Measurements from ENCODE around the gene SETDB1. TPM values are rescaled to one million over a fixed set of nuclear protein-coding genes. Genes with fewer than 3 reads are reported as not detected.
A peak's percentile ranks its signal among the peaks of the same experiment; 100 is the strongest.

SETDB1 gene
- total RNA-seq, 4 donors from 2014 or later = 23.7 to 32.9 (median 27.8) TPM

DNA sequence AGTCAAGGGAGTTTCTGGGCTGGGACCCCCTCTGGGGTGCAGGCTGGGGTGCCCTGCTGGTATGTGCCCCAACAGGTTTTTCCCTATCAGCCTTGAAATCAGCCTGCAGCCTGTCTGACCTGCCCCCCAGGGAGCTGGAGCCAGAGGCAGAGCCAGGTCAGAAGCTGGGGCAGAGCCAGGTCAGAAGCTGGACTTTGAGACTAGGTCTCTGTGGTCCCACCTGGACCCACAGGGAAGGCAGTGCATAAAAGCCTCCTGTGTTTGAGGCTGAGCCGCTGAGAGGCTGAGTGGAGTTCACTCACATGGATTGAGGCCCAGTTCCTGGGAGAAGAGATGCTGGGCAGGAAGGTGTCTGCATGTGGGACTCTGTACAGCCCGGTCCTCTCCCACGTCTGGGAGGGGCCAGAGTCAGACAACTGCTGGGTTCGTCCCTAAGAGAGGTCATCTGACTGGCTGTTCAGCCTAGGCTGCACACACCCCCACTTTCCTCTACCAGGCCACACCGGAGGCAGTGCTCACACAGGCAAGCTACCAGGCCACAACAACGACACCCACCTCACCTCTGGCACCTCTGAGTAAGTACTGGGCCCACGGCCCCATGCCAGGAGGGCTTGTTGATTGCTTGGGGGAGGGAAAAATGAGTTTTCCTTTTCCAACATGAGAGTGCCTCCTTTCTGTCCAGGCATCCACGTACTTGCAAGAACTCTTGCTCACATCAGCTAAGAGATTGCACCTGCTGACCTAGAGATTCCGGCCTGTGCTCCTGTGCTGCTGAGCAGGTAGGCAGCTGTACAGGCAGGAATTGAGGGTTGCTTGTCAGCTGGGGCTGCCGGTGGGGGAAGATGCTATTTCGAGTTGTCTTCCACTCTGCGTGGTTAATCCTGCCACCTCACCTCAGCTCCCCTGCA lies 55.9 kb downstream of the SETDB1 start, which contains the start of gene ANXA9:
Gene ANXA9 (plus strand): TSS at position 488 of the 908 bp plus-strand sequence. CDS start 814 bp downstream, outside the sequence.
- peak; percentile 73 for ATAC-seq (ENCODE audit: low FRiP score)
- TF ChIP-seq, protein P1, sequence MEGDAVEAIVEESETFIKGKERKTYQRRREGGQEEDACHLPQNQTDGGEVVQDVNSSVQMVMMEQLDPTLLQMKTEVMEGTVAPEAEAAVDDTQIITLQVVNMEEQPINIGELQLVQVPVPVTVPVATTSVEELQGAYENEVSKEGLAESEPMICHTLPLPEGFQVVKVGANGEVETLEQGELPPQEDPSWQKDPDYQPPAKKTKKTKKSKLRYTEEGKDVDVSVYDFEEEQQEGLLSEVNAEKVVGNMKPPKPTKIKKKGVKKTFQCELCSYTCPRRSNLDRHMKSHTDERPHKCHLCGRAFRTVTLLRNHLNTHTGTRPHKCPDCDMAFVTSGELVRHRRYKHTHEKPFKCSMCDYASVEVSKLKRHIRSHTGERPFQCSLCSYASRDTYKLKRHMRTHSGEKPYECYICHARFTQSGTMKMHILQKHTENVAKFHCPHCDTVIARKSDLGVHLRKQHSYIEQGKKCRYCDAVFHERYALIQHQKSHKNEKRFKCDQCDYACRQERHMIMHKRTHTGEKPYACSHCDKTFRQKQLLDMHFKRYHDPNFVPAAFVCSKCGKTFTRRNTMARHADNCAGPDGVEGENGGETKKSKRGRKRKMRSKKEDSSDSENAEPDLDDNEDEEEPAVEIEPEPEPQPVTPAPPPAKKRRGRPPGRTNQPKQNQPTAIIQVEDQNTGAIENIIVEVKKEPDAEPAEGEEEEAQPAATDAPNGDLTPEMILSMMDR (IDR thresholded peaks at IDR 0.05) = no peak
- no peak for DNase-seq (ENCODE audit: low spot score)

DNA sequence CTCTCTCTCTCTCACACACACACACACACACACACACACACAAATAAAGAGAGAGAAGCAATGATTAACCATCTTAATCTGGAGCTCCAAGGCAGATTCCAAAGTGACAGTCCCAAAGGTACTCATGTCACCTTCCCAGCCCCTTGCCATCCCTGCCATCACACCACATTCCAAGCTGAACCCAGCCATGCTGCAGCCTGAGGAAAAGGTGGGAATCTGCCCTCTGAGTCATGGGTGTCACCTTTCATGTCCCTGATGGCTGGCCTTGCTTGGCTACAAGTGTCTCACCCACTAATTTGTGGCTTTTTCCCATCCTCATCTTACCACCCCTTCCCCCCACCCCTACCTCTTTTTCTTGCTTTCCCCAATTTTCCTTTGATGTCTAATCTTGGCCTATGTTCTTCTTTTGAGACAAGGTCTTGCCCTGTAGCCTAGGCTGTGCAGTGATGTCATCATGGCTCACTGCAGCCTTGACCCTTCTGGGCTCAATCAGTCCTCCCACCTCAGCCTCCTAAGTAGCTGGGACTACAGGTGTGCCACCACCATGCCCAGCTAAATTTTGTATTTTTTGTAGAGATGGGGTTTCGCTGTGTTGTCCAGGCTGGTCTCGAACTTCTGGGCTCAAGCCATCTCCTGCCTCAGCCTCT lies 59.1 kb downstream of the SETDB1 start:
- ATAC-seq (ENCODE audit: low FRiP score) (no peak), DNase-seq (ENCODE audit: low spot score) (no peak)
- TF ChIP-seq, protein P1 (IDR thresholded peaks at IDR 0.05) = no peak

DNA sequence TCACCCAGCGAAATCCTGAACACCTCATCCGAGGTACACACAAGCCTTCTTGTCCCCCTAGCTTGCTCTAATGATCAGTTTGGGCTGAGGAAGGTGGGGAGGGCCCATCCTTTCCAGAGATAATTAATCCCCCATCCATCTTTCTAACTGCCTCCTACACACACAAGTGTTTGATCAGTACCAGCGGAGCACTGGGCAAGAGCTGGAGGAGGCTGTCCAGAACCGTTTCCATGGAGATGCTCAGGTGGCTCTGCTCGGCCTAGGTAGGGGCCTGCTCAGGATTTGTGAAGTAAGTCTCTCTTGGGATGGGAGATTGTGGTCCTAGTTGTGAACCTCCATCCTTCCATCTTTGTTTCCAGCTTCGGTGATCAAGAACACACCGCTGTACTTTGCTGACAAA lies 61.8 kb downstream of the SETDB1 start:
- no peak for DNase-seq (ENCODE audit: low spot score)
- TF ChIP-seq, protein P1 (IDR thresholded peaks at IDR 0.05) = no peak
- ATAC-seq (ENCODE audit: low FRiP score) = no peak

DNA sequence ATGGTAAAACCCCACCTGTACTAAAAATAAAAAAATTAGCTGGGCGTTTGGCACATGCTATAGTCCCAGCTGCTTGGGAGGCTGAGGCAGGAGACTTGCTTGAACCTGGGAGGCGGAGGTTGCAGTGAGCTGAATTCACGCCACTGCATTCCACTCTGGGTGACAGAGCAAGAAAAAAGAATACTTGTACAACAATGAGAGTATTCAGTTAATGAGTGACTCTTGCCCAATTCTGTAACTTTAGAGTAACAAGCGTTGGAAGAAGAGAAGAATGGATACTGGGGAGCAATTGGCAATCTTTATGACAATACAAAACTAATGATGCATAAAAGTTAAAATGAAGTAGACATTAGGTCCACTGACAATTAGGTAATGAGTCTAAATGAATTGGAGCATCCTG lies 66.5 kb downstream of the SETDB1 start:
- ATAC-seq (ENCODE audit: low FRiP score) (no peak), DNase-seq (ENCODE audit: low spot score) (no peak)
- TF ChIP-seq, protein P1 (IDR thresholded peaks at IDR 0.05) = no peak

DNA sequence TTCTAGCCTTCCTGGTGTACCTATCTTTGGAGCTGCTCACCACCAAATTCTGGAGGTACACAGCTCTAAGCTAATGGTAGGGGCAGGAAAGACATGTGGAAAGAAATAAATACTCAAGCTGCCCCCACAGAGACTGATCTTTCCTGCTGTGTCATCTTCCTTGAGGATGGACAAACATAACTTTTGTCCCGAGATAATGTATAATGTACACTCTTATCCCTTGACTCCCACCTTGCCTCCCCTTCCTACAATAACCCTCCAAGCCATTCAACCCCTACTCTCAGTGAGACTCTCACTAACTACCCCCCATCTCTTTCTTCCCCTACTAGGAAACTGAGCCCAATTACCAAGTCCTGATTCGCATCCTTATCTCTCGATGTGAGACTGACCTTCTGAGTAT lies 68.1 kb downstream of the SETDB1 start:
- ATAC-seq (ENCODE audit: low FRiP score) (no peak), DNase-seq (ENCODE audit: low spot score) (no peak)
- TF ChIP-seq, protein P1 (IDR thresholded peaks at IDR 0.05) = no peak

DNA sequence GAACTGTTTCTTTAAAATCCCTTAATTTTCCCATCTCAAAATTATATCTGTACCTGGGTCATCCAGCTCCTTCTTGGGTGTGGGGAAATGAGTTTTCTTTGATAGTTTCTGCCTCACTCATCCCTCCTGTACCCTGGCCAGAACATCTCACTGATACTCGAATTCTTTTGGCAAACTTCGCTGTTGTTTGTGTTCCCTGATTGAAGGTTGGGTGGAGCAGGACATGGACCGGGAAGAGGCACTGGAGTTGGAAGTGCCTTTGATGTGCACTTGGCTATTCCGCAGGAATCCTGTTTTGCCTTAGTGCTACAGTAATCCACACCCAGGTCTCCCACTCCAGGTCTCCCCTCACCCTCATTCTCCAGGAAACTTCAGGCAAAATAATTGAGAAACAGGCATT lies 69.3 kb downstream of the SETDB1 start:
- DNase-seq (ENCODE audit: low spot score) = no peak
- TF ChIP-seq, protein P1 (IDR thresholded peaks at IDR 0.05) = no peak
- ATAC-seq (ENCODE audit: low FRiP score) = peak; percentile 33

All from omental fat pad (tissue), 4 donors.